Panc1 (cell line): ENCODE results near the gene LYPLA2.

Experiments used
- POLR2AphosphoS5 ChIP-seq: IDR thresholded peaks from 2 replicates; pipeline ENCODE4 v1.6.1; 2012; ENCODE audit warnings: mild to moderate bottlenecking, low read depth, low read length, moderate library complexity
- TF ChIP-seq, protein P1 (sequence below): fragments of 450-650 bp; IDR thresholded peaks from 2 replicates; pipeline ENCODE4 v1.5.1; 2017; ENCODE audit warnings: mild to moderate bottlenecking

DNA sequence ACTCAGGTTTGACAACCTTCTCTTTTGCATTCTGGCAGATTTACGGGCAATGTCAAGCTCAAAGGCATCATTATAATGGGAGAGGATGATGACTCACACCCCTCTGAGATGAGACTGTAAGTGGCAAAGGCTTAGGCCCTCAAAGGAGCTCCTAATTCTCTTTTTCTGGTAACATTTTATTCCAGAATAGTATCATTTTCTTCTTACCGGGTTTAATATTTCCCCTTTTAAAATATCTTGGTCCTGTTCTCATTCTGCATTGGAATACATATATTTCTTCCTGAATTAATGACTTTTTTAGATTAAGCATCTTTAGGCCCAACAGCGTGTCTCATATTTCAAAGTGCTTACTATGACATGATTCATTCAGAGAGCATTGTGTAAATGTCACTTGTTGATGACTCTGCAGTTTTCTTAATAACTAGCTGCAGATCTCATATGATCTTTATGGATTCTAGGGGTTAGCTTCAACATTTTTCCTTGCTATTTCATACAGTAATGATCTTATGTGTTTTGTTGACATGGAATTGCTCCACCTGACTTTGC, 11.0 kb upstream of the LYPLA2 start:
- TF ChIP-seq, protein P1, sequence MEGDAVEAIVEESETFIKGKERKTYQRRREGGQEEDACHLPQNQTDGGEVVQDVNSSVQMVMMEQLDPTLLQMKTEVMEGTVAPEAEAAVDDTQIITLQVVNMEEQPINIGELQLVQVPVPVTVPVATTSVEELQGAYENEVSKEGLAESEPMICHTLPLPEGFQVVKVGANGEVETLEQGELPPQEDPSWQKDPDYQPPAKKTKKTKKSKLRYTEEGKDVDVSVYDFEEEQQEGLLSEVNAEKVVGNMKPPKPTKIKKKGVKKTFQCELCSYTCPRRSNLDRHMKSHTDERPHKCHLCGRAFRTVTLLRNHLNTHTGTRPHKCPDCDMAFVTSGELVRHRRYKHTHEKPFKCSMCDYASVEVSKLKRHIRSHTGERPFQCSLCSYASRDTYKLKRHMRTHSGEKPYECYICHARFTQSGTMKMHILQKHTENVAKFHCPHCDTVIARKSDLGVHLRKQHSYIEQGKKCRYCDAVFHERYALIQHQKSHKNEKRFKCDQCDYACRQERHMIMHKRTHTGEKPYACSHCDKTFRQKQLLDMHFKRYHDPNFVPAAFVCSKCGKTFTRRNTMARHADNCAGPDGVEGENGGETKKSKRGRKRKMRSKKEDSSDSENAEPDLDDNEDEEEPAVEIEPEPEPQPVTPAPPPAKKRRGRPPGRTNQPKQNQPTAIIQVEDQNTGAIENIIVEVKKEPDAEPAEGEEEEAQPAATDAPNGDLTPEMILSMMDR: no peak
- no peak for TF ChIP-seq POLR2AphosphoS5
